Hippocampal formation (tissue), 2 donors: ENCODE measurements around the gene CHMP4A.
"Not testable (repeated sequence)": the region's sequence is repeated elsewhere in the genome, so short reads cannot be mapped to it uniquely, and the experiment has no call there.

Source experiments
- DNase-seq, 2 donors: peaks; one replicate each; lab custom pipeline; 2025; lab: John Stamatoyannopoulos, UW

Gene CHMP4A

GRCh38 chr14:24247422-24247821, 34.1 kb upstream of the CHMP4A start:
- no peak for DNase-seq

DNA sequence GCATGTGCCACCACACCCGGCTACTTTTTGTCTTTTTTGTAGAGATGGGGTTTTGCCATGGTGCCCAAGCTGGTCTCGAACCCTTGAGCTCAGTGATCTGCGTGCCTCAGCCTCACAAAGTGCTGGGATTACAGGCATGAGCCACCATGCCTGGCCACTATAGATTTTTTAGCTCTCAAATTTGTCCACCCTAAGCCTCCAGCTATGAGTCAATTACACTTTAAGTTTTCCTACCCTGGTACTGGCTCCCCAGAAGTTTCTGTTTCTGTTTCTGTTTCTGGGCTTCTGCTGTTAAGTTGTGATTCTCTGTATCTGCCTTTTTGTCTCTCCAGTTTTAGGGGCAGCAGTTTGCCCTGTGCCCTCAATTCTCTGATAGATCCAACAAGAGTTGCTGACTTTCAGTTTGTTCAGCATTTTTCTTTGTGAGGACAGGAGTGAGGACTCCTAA, 33.5 kb upstream of the CHMP4A start:
- DNase-seq = no peak

DNA sequence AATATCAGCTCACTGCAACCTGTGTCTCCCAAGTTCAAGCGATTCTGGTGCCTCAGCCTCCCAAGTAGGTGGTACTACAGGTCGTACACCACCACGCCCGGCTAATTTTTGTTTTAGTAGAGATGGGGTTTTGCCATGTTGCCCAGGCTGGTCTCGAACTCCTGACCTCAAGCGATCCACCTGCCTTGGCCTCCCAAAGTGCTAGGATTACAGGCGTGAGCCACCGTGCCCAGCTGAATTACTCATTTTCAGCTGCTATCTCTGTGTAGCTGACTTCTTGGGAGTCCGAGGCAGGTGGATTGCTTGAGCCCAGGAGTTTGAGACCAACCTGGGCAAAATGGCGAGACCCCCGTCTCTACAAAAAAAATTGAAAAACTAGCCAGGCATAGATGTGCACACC, 32.1 kb upstream of the CHMP4A start:
- DNase-seq = not testable (repeated sequence)

DNA sequence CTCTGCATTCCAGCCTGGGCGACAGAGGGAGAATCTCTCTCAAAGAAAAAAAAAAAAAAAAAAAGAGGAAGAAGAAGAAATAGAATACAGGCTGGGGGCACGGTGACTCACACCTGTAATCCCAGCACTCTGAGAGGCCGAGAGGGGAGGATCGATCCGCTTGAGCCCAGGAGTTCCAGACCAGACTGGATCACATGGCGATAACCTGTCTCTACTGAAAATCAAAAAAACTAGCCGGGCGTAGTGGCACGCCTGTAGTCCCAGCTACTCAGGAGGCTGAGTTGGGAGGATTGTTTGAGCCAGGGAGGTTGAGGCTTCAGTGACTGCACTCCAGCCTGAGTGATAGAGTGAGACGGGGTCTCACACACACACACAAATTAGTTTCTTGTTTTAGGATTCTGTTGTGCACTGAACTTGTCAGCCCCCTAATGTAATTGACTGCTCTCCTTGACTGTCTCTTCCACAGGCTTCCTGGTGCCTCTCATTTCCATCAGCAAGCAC, 30.1 kb upstream of the CHMP4A start:
- DNase-seq = no peak

GRCh38 chr14:24241829-24242443, 28.6 kb upstream of the CHMP4A start:
- peak; percentile 97 to 99 for DNase-seq

- DNase-seq = no peak
Observed at GRCh38 chr14:24240110-24240918, 27.0 kb upstream of the CHMP4A start.

DNA sequence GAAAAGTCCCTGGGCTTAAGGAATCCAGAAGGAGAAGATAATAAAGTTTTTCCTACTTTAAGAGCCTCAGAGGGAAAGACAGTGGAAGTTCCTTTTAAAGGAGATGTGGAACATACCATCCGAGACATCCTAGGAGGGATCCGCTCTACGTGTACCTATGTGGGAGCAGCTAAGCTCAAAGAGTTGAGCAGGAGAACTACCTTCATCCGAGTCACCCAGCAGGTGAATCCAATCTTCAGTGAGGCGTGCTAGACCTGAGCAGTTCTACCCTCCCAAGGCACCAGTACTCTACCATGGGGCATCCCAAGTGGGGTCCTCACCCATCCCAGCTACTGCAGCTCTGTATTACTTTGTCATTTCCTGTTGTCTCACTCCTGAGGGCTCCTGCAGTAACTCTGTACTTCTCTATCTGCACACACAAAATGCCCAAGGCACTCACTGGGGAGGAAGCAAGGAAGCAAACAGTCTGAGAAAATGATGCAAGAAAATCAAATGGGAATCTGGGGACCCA, 25.3 kb upstream of the CHMP4A start:
- DNase-seq = no peak

DNA sequence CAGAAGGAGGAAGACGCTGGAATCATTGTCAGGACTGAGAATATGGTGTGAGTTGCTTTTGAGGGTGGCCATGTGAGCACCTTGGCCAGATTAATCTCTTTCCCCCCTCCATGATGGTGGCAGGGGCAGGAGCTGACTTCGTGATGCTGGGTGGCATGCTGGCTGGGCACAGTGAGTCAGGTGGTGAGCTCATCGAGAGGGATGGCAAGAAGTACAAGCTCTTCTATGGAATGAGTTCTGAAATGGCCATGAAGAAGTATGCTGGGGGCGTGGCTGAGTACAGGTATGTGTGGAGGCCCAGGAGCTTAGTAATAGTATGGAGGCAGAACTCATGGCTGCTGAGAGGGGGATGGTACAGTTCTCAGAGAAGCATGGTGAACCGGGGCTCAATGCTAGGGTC, 24.8 kb upstream of the CHMP4A start:
- DNase-seq = no peak

DNA sequence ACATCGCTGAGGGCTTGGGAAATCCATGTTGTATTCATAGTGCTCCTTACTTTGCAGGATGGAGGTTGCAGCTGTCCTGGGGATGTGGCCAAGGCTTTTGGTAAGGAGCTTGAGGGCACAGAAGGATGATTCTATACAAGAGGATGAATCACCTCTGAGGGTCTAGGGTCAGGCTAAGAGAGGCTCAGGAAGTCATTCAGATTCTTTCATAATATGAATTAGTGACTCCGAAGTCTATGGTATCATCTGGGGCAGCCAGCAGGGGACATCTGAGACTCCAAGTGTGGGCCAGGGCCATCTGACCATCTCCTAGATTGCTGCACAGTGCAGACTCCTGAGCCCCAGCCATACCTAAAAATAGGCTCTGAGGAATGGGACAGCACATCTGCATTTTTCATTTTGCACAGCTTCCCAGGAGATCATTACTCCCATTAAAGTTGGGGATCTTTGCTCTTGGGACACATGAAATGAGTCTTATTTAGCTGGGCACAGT, 24.2 kb upstream of the CHMP4A start:
- DNase-seq = no peak

DNA sequence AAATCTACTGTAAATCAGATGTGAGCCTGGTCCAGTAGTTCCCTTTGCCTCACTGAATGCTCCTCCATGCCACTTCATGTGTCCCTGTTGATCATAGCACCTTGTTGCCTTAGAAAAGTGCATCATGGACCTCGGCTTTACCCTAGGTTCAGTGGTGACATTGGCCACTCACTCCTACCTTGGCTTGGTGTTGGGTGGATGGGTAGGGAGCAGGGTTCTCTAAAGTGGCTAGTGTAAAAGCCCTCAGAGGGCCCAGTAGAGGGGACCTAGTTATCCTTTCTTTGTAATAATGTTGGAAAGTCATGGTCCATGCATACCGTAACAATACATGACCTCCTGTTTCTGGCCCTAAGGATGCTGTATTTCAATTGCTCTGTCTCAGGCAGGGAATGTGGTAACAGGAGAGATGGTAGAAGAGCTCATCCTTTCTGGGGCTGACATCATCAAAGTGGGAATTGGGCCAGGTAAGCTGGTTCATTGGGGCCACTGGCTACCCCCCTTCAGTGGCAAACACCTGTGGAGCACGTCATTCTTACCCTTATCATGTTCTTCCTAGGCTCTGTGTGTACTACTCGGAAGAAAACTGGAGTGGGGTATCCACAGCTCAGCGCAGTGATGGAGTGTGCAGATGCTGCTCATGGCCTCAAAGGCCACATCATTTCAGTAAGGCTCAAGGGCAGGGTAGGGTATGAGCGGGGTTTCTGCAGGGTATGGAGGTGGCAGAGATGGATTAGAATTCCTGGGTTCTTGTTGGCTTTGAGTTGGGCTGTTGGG, 23.6 kb upstream of the CHMP4A start:
- no peak for DNase-seq

- no peak for DNase-seq
Observed at GRCh38 chr14:24235804-24236688, 22.8 kb upstream of the CHMP4A start.

DNA sequence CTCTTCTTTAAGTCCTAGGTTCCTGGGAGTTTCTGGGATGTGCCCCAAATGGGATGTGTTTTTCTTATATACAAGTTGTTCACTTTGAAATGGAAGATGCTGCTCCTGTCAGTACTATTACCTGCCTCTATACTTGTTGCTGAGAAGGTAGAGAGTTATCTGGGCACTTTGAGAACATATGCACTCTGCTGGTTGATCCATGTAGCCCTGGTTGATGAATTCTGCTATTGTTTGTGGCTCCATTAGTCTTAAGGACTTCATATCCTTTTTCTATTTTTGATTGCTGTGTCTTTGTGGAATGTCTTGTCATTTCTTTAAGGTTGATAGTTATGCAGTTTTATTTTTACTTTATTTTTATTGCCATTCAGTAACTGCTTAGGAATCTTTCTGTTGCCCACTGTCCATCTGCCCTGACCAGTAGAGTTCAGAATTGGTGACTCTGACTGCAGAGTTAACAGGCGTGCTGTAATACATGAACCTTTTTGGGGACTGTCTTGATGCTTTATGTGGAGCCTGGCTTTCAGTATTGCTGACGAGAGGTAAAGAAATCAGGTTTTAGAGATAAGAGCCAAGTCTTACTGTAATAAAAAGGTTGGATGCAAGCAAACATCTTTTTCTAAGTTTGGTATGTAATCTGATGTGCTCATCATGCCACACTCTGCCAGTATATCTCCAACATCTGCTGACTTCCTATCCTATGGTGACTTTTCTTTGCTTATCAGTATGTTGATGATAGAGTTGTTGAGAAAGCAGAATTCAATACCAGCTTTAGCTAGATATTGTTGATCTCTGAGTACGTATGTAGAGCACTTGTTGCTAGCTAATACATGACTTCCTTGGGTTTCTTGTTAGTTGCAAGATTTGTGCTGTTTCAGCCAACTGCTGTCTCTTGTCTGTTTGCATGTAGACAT, 21.1 kb upstream of the CHMP4A start:
- DNase-seq = no peak

GRCh38 chr14:24233538-24233866, 20.2 kb upstream of the CHMP4A start:
- no peak for DNase-seq

DNA sequence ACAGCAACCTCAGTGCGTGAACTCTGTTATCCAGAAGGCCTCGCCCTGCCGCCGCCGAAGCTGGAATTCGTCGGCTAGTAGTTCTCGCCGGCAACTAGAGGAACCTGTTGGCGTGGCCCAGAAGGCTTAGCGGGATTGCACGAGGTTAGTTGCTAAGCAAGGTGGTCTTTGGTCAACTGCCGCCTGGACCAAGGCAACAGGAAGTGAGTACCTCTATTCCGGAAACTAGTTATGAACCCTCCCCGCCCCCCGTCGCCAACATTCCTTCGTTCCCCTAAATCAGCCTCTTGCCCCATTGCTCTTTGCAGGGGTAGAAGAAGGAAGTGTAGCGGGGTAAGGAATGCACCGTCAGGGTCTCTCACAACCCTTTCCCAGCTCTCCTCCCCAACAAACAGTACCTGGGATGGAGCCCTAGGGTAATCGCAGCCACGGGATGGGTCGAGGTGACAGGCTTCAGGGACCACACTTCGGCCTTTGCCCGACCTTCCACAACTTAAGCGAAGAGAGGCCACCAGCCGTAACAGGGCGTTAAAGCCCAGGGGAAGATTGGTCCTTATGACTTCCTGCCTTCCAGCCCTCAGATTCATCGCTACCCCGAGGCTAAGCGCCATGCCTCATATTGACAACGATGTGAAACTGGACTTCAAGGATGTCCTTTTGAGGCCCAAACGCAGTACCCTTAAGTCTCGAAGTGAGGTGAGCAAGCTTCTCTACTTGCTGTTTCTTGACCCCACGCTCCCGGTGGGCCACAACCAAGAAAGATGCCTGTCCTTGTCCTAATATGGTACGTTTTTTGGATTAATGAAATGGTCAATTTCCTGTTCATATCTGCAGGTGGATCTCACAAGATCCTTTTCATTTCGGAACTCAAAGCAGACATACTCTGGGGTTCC, 19.6 kb upstream of the CHMP4A start, which contains the start of gene GMPR2:
GMPR2 (plus strand) TSS at position 285 of the 893 bp plus-strand sequence; CDS start at position 610, 325 bp downstream.
- peak; percentile 80 to 88 for DNase-seq

- peak; percentile 95 to 97 for DNase-seq
Observed at GRCh38 chr14:24232121-24232644, 18.9 kb upstream of the CHMP4A start, which contains the start of gene NEDD8. NEDD8 (minus strand) TSS chr14:24232367; CDS start chr14:24232267, 100 bp downstream.

- DNase-seq = peak in 1 of 2 donors; percentile 26
Observed at GRCh38 chr14:24231263-24232120, 18.2 kb upstream of the CHMP4A start.

- DNase-seq = no peak
Observed at GRCh38 chr14:24228902-24229301, 15.6 kb upstream of the CHMP4A start.

DNA sequence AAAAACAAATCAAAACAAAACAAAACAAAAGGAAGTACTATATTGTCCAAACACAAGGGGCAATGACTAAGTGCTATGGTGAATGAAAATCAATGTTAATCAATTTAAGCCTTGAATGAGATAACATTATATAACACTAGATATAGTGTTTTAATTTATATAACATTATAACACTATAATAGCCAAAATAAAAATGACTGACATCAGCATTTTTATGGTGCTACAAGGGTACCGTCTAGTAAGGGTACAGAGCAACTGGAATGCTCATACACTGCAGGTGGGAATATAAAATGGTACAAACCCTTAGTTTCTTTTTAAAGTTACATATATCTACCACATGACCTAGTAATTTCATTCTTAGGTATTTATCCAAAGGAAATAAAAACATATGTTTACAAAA, 13.2 kb upstream of the CHMP4A start:
- DNase-seq = no peak
